Retinal pigment epithelial cell (primary cell): Measurements from ENCODE around the gene PDZRN3.

ENCODE experiments used
- DNase-seq: peaks from one replicate; pipeline ENCODE4 v3.0.0-alpha.2; 2010; ENCODE audit warnings: low read depth
- H3K4me3 ChIP-seq: 2 replicates; pipeline ENCODE4 v1.5.1; 2011; ENCODE audit warnings: mild to moderate bottlenecking, low read length, control low read depth, moderate library complexity
- TF ChIP-seq, protein P1 (sequence below): conservative IDR thresholded peaks from 2 replicates; pipeline ENCODE4 v1.5.1; 2011; ENCODE audit warnings: low read depth, low read length, control low read depth, inconsistent platforms

PDZRN3 gene

DNA sequence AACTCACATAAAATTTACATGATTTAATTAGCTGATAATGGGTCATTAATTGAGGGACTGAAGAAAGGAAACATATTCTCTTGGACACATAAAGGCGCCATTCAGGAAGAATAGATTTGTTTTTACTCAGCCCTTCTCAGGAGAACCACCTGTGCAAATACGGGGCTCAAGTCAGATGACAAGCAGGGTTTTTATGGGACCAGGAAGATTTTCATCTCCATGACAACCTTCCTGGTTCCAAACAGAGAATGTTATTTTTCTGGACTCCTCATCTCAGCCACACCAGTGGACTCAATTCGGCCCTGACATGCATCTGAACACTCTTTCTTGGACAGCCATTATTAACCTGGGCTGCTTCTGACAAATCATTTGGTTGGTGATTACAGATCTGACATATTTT, 120.5 kb downstream of the PDZRN3 start:
- DNase-seq = no peak
- no peak overlapping the region for H3K4me3 ChIP-seq

DNA sequence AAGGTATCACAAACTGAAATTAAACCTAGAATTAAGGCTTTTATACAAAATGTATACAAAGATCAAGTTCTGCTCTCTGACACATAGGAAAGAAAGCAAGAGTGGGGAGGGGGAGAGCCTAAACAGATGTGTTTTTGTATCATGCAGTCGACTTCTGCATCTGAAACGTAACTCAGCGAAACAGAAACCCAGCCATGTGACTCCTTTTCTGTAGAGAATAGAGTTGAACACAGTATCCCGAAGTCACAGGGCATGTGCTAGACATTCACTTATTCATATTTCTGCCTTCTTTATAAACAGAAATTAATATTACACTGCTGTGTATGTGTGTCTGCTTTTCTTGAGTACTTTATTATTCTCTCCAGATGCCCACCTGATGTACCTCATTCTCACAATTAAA, 121.0 kb downstream of the PDZRN3 start:
- TF ChIP-seq, protein P1, sequence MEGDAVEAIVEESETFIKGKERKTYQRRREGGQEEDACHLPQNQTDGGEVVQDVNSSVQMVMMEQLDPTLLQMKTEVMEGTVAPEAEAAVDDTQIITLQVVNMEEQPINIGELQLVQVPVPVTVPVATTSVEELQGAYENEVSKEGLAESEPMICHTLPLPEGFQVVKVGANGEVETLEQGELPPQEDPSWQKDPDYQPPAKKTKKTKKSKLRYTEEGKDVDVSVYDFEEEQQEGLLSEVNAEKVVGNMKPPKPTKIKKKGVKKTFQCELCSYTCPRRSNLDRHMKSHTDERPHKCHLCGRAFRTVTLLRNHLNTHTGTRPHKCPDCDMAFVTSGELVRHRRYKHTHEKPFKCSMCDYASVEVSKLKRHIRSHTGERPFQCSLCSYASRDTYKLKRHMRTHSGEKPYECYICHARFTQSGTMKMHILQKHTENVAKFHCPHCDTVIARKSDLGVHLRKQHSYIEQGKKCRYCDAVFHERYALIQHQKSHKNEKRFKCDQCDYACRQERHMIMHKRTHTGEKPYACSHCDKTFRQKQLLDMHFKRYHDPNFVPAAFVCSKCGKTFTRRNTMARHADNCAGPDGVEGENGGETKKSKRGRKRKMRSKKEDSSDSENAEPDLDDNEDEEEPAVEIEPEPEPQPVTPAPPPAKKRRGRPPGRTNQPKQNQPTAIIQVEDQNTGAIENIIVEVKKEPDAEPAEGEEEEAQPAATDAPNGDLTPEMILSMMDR = no peak
- H3K4me3 ChIP-seq = no peak overlapping the region
- no peak for DNase-seq

More for the DNA sequence above, 120.5 kb downstream of the PDZRN3 start:
- TF ChIP-seq, protein P1 = no peak

DNA sequence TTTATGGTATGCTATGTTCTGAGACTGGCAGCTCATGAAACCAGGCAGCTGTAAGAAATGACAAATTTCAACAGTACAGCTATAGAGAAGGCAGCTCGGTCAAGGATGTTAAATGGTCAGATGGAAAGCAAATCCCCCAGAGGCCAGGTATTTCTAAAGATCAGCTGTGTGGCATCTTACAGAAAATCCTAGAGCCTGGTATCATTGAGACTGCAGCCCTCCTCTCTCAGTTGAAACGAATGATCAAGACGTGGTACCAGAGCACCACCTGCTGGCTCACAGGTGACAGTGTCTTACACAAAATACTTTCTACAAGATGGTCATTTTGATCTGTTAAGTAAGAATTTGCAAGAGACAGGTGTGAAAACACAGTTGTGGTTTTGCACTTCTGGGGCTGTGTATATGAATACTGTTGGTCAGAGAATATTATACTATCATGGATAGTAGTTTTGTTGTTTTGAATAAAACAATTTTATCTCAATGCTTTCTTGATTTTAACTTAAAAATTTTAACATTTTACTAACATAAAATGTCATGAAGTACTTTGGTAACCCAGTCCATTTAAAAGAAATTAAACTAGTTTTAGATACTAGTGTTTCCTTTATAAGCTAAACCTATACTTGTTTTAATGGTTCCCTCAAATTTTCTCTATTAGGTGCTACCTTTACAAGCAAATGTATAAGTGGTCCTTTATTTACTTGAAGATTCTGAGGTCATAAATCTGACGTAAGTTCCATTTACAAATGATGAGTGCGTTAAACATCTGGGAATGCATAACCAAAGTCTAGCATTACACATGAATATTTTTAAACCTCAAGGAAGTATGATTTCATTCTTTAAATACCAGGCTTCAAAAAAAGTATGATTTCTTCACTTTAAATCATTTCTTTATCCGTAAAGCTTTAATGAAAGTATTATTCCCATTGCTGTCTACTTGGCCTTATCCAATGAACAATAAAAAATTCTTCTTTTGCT, 121.8 kb downstream of the PDZRN3 start:
- H3K4me3 ChIP-seq = no peak overlapping the region
- TF ChIP-seq, protein P1 = peak; percentile 88
- no peak for DNase-seq

DNA sequence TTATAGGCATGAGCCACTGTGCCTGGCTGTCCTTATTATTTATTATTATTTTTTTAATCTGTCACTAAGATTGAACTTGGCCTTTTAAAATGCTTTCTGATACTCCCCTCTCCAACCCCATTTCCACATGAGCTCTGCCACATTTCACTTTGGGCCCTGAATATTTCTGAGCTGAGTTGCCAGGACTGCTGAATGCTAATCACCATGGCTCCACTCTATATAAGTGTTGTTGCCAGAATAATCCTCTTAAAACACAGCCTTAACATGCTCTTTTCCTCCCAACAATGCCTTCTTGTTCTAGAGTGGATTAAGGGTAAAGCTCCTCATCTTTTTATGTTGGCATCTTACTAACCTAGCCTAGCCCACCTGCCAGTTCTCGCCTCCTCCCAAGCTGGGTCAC, 124.4 kb downstream of the PDZRN3 start:
- no peak overlapping the region for H3K4me3 ChIP-seq
- TF ChIP-seq, protein P1 = no peak
- peak; percentile 94 for DNase-seq

DNA sequence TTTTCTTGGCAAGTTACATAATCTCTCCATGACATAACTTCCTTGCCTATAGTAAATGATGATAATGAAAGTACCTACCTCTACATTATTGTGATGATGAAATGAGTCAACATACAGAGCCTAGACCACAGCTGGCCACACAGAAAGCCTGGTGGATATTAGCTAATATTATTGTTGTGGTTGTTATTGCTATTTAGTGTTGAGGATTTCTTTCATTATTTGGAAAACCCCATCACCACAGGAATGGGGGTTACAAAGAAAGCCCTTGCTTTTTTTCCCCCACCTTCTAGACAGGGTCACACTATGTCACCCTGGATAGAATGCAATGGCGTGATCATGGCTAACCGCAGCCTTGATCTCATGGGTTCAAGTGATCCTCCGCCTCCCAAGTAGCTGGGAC, 125.0 kb downstream of the PDZRN3 start:
- H3K4me3 ChIP-seq = no peak overlapping the region
- TF ChIP-seq, protein P1 = no peak
- DNase-seq = no peak

DNA sequence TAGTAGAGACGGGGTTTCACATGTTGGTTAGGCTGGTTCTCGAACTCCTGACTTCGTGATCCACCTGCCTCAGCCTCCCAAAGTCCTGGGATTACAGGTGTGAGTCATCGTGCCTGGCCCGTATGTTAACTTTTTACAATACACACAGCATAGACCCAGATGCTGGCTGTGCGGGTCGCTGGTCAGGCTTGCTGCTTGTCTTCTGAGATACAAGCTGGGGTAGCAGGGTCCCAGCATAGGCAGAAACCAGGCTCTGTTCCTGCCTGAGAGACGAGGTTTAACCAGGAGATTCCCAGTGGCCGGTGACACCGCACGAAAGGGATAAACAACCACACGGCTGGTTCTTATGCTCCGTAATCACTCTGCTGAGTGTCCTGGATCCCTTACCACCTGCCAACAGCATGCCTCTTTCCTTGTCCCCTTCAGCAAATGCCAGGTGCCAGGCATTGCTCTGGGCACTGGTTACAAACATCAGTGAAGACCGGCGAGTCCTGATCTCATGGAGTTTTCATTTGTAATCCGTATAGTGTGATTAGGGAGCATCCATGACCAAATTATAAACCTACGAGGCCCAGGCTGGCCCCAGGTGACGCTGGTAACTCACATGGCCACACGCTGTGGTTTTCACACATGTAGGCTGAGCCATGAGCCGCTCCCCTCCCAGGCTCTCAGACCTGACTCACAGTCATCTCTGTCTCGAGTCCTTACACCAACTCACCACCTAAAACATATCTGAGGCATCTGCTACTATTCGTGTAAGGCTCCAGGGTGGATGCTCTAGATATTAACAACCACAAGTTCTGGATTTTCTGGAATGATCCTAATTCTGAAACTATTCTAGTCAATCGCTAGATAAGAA, 125.7 kb downstream of the PDZRN3 start:
- H3K4me3 ChIP-seq = no peak overlapping the region
- DNase-seq = no peak
- TF ChIP-seq, protein P1 = no peak
